ENCODE results near the gene WDR91.

GRCh38 chr7:135164357-135165061 lies 46.8 kb downstream of the WDR91 start:
- TF ChIP-seq EZH2 (IDR thresholded peaks at IDR 0.05; ENCODE audit: borderline replicate concordance, insufficient read depth, low read depth, low read length, poor library complexity, severe bottlenecking) (no peak), CTCF (IDR thresholded peaks at IDR 0.05) (no peak)
